Effector CD4-positive, alpha-beta T cell (primary cell): ENCODE measurements around the gene REXO5.
"Not testable (repeated sequence)": the region's sequence is repeated elsewhere in the genome, so short reads cannot be mapped to it uniquely, and the experiment has no call there.

ENCODE experiments used
- DNase-seq: peaks from one replicate; pipeline ENCODE4 v3.0.0-alpha.2; 2020

The REXO5 gene

GRCh38 chr16:20801278-20801677 is 5.0 kb upstream of the REXO5 start:
- DNase-seq = no peak

GRCh38 chr16:20803192-20803560 is 3.2 kb upstream of the REXO5 start:
- DNase-seq = no peak

GRCh38 chr16:20803561-20804214 is 2.6 kb upstream of the REXO5 start:
- DNase-seq = no peak

GRCh38 chr16:20805684-20806167 is 601 bp upstream of the REXO5 start:
- DNase-seq = not testable (repeated sequence)

- DNase-seq = no peak
Measured at GRCh38 chr16:20807862-20808261, 1.5 kb downstream of the REXO5 start.

- DNase-seq = no peak
Measured at GRCh38 chr16:20811889-20812439, 5.6 kb downstream of the REXO5 start.

GRCh38 chr16:20812510-20812909 is 6.2 kb downstream of the REXO5 start:
- DNase-seq = no peak

GRCh38 chr16:20814784-20815183 is 8.5 kb downstream of the REXO5 start:
- DNase-seq = no peak

- no peak for DNase-seq
Measured at GRCh38 chr16:20818929-20819585, 12.7 kb downstream of the REXO5 start.

GRCh38 chr16:20821682-20822081 is 15.4 kb downstream of the REXO5 start:
- no peak for DNase-seq

- no peak for DNase-seq
Measured at GRCh38 chr16:20822521-20823325, 16.4 kb downstream of the REXO5 start.

GRCh38 chr16:20826039-20826566 is 19.8 kb downstream of the REXO5 start:
- no peak for DNase-seq

- no peak for DNase-seq
Measured at GRCh38 chr16:20829536-20829935, 23.2 kb downstream of the REXO5 start.

- DNase-seq = no peak
Measured at GRCh38 chr16:20830372-20830771, 24.0 kb downstream of the REXO5 start.

- DNase-seq = no peak
Measured at GRCh38 chr16:20833086-20833485, 26.8 kb downstream of the REXO5 start.

- DNase-seq = no peak
Measured at GRCh38 chr16:20838240-20838639, 31.9 kb downstream of the REXO5 start.

GRCh38 chr16:20839504-20839903 is 33.2 kb downstream of the REXO5 start:
- DNase-seq = no peak

- DNase-seq = no peak
Measured at GRCh38 chr16:20844054-20844453, 37.7 kb downstream of the REXO5 start.

GRCh38 chr16:20844588-20844987 is 38.3 kb downstream of the REXO5 start:
- DNase-seq = no peak

- no peak for DNase-seq
Measured at GRCh38 chr16:20846030-20846429, 39.7 kb downstream of the REXO5 start.

GRCh38 chr16:20846551-20846950 is 40.2 kb downstream of the REXO5 start:
- DNase-seq = no peak

- DNase-seq = no peak
Measured at GRCh38 chr16:20847550-20847949, 41.2 kb downstream of the REXO5 start.
